GM21619 (cell line): ENCODE results near the gene ZNF750.

Source experiments
- ATAC-seq: cut with Tn5 transposase; IDR thresholded peaks from one replicate; pipeline ENCODE4 v1.9.1; 2021; ENCODE audit not compliant: unreplicated experiment

ZNF750 gene

DNA sequence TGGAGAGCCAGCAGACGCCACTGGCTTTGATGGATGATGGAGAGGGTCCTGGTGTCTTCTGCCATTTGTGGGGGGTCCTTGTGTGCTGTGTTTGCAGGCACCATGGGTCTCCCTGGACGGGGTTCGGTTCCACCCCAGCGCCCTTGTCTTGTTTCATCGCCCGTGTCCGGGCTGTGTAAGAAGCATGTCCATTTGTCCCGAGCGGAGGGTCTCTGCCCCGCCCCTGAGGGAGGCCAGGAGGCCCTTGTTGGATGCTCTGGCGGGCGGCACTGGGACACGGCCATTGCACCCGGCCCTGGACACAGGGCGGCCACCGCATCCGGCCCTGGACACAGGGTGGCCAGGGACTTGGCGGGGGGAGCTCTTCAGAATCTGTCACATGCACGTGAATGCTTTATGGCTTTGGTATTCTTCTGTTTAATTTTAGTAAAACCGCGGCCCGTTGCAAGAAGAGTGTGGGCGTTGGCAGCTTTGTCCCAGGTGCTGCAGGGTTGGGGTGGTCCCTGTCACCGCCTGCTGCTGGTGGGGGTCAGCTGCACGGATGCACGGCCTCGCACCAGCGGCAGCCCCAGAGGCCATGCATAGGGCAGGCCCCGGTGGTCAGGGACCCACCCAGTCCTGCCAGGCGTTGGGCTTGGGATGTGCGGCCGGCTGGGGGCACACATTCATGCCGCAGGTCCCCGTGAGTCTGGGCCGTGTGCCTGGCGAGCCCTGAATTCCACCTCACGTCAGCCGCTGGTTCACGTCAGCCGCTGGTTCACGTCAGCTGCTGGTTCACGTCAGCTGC lies 21.0 kb upstream of the ZNF750 start:
- no peak for ATAC-seq

DNA sequence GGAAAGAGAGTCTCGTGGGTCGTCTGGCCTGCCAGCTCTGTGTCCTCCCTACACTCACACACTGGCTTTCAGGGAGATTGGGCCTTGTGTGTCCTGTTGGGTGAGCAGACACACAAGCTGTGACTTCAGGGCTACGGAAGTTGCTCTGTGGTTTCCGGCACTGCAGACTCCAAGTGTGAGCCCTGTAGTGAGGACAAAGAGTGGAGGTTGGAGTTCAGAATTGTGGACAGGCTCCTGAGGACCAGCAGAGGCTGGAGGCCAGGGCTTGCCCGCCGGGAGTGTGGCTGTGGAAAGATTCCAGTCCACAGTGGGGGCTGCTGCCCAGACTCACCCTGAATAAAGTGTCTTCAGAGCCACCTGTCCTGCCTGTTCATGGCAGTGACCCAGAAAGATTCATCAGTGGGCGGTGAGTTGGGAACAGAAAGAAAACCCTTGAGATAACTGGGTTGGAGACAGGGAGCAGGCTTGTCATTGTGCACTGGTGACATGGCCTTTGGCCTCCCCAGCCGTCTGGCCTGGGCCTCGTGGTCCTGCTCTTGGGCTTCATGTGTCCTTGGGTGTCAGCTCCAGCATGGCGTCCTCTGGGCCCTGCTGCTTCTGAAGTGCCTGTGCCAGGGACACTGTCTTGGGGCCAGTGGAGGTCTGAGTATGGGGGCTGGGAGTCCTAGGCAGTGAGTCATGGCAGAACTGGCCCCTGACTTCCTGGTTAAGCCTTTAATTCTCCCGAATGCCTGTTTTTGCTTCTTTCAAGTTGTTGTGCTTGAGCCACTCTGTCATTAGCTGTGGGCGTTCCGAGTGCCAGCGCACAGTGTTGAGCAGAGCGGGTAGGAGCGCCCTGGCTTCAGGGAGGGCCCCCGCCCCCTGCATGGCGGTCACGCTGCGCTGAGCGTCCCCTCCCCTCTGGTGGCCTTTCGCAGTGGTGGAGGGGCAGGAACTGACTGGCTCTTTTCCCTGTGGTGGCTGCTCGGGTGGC lies 19.9 kb upstream of the ZNF750 start:
- no peak for ATAC-seq

DNA sequence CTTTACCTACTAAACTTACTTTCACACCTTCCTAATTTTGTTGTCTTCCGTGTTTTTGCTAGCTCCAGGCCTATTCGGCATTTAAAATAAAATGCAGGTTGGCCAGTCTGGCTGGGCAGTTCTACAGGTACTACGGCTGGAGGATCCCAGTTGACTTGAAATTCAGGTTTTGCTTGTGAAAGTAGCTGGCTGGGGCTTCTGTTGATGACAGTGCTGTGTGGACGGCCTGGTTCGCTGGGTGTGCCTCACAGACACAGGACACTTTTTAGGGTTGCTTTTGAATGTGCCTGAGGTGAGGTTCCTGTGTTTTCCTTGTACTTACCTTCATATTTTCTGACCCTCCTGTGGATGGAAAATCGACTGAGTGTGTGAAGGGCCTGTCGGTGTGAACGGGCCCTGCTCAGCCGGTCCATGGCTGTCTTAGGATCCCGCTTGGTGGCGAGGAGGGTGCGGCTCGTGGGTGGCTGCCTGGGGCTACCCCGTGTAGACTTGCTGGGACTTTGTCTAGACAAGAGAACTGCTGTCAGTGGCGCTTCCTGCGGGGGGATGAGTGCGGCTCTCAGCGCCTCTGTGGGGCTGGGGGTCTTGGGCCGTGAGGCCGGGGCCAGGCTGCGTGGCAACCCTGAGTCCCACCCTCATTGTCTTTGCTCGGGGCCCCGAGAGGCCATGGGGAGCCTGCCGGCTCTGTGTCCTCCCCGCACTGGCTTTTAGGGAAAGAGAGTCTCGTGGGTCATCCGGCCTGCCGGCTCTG lies 18.7 kb upstream of the ZNF750 start:
- ATAC-seq, result no peak

DNA sequence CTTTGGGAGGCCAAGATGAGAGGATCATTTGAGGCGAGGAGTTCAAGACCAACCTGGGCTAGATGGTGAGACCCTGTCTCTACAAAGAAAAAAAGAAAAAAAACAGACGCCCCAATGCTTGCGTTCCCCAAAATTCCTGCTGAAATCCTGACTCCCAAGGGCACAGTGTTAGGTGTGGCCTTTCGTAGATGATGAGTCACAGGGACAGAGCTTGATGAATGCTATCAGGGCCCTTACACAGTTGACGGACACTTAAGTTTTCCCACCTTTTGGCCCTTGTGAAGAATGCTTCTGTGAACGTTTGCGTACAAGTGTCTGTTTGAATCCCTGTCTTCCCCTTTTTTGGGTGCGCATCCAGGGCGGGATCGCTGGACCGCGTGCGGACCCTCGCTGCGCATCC lies 16.5 kb upstream of the ZNF750 start:
- no peak for ATAC-seq

DNA sequence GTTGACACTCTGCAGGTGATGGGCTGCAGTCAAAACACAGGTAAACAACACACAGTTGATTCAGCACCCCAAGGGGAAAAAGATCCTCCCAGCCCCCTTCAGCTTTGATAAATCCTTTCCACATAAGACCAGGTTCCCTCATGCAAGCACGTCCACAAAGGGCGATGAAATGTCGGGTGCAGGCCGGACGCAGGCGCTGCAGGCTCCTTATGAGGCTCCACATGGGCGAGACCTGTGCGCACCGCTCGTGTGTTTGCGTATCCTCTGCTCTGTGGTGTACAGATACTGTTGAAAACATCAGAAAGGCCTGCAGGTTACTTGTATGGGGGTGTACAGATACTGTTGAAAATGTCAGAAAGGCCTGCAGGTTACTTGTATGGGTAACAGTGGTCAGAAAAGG lies 14.4 kb upstream of the ZNF750 start:
- no peak for ATAC-seq

DNA sequence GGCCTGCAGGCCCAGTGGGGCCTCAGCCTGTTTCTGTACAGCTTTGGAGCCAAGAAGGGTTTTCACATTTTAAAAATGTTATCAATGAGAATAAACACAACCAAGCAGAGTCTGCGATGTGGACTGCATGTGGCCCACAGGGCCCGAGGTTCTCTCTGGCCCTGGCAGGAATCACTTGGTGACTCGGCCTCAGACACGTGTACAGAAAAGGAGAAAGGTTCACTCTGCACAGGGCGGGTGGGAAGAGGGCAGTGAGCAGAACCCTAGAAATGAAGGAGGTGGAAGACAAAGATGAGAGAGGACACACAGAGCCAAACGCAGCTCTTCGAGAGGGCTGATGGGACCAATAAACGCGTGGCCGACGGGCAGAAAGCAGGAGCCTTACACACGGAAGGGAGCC lies 11.6 kb upstream of the ZNF750 start:
- ATAC-seq, result no peak

DNA sequence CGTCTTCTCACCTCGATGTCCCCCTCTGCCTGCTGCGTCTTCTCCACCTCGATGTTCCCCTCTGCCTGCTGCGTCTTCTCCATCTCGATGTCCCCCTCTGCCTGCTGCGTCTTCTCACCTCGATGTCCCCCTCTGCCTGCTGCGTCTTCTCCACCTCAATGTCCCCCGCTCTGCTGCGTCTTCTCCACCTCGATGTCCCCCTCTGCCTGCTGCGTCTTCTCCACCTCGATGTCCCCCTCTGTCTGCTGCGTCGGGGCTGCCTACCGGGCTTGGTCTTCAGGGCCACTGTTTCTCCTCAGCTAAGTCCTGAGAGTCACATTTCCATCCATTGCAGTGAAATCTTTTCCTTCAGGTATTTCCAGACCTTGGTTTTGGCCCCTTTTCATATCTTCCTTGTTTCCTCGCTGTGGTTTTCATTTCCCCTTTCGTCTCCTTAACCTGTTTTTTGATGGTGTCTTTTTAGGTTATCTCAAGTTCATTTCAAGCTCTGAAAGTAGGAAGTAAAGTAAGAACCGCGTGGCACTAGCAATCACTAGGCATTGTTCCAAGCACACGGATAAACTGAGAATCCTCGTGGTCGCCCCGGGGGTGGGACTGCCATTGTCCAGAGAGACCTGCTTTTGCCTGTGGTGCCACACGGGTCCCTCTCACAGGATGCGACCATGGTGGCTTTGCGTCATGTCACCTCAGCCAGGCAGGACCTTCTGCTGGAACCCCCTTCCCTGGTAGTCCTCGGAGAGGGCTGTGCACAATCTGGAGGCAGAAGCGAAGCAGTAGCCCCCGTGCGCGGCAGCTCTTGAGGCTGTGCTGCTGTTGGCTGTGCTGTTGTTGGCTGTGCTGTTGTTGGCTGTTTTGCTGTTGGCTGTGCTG lies 9.5 kb upstream of the ZNF750 start:
- no peak for ATAC-seq

DNA sequence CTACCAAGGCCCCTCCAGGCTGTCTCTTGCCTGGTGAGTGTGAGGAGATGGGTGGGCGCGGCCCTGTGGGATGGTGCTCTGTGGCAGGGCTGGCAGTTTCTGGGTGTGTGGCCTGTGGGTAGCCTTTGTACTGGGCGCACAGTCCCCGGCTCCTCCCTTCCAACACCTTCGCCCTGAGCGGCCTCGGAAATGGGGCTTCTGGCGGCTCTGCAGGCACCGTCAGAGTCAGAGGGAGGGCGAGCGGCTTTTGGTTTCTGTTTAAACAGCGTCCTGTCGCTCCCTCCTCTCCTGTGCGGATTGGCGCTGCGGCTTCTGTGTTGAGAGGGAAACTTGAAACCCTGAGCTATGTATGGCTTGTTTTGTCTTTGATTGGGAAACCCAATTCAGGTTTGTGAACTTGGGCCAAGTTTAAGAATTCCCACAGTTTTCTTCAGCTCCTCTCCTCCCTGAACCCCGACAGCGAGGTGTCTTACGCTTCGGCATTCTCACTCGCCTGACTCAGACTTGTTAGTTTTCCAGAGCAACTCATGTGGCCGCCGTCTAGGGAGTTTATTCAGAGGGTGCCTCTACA lies 8.3 kb upstream of the ZNF750 start:
- no peak for ATAC-seq

DNA sequence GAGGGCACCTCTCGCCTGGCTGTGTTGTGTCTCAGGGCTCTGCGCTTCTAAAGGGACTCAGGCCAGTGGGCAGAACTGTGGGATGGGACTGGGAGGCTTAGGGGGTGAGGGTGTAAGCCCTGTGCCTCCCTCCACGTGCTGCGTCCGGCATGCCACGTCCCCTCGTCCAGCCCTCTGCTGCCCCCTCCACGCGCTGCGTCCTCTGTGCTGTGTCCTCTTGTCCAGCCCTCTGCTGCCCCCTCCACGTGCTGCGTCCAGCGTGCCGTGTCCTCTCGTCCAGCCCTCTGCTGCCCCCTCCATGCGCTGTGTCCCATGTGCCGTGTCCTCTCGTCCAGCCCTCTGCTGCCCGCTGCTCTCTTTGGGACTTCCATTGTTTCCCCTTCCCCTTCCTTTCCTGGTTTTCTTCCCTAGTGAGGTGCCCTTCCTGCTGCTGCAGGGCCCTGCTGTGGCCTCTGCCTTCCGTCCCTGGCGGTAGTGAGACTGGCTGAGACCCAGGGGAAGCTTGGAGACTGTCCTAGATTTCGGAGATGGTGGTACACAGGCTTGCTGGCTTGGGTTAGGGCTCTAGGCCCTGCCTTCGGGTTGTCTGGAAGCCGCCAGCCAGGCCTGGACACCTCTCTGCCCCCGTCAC lies 6.4 kb upstream of the ZNF750 start:
- ATAC-seq, result no peak

DNA sequence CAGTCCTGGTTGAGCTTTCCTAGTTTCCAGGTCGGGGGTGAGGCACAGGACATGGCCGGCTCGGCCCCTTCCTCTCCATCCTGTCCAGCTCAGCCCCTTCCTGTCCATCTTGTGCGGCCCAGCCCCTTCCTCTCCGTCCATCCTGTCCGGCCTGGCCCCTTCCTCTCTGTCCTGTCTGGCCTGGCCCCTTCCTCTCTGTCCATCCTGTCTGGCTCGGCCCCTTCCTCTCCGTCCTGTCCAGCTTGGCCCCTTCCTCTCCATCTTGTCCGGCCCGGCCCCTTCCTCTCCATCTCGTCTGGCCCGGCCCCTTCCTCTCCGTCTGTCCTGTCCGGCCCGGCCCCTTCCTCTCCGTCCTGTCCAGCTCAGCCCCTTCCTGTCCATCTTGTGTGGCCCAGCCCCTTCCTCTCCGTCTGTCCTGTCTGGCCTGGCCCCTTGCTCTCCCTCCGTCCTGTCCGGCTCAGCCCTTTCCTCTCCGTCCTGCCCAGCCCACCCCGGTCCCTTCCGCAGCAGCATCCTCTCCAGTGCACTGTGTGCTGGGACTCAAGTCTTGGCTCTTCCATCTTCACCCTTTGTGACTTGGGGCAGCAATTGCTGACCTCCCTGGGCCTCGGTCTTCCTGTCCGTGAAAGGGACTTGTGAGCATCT lies 5.5 kb upstream of the ZNF750 start:
- ATAC-seq, result no peak

DNA sequence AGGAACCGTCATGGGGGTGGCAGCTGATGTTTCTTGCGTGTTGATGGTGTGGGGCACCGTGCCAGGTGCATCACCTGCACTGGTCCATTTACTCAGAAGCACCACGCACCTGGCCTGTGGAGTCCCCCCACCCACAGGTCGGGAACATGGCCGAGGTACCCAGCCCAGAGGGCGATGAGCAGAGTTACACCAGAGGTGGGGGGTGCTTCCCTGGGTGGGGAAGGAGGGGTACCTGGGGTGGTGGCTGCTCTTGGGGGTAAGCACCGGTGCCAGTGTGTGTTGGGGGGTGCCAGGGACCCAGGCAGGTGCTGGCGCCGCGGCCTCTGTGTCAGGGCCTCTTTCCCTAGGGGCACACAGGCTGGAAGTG lies 5.0 kb upstream of the ZNF750 start:
- ATAC-seq, result no peak

DNA sequence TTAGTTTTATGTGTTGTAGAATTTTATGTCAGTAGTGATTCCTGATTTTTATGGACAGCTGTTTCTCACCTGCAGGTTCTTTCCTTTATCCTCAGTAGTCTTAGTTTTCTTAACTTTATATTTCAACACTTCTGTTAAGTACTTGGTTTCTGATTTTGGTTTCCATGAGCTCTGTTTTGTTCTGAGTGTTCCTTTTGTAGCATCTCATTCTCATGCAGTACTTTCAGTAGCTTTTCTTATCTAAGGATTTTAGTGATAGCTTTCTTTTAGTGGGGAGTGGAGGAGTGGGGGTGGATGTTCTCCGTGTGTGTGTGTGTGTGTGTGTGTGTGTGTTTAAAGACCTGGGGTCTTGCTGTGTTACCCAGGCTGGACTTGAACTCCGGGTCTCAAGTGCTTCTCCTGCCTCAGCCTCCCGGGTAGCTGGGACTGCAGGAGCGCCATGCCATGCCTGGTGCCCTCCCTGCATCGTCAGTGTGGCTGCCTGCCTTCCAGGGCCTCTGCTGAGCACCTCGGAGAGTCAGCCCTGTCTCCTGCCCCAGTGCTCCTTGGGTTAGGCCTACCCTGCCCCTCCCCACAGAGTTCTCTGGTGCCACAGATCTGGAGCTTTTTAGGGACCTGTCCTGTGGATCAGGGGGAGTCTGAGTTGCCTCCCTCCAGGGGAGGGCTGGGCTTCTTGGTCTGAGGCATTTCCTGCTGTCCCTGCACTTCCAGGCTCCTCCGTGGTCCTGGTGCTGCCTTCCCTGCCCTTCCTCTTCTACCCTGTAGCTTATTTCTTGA lies 4.3 kb upstream of the ZNF750 start:
- no peak for ATAC-seq

DNA sequence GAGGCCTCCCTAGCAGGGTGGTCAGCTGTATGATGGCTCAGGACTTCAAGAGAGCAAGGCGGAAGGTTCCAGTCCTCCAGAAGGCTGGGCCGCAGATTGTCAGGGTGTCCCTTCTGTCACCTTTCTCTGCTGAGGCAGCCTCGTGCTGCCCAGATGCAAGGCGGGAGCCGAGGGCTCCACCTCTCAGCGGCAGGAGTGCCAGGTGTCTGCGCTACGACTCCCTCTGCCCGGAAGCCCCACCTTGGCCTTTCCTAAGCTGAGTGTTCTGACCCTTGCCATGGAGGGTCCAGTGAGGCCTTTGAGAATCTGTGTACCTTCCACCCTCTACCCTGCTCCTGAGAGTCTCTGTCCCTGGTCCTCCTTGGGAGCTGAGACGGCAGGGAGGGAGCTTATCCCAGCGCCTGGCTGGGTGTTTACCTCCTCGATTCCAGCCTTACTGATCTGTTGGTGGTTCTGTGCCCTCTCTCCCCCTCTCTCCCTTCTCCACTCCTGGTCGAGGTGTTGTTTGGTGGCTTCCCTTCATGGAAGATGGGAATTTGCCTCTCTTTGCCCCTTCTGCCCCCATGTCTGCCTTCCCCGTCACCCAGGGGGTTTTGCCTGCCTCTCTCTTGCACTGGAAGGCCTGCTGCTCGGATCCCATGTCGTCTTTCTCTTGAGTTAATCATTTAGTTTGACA lies 2.2 kb upstream of the ZNF750 start:
- ATAC-seq, result no peak

DNA sequence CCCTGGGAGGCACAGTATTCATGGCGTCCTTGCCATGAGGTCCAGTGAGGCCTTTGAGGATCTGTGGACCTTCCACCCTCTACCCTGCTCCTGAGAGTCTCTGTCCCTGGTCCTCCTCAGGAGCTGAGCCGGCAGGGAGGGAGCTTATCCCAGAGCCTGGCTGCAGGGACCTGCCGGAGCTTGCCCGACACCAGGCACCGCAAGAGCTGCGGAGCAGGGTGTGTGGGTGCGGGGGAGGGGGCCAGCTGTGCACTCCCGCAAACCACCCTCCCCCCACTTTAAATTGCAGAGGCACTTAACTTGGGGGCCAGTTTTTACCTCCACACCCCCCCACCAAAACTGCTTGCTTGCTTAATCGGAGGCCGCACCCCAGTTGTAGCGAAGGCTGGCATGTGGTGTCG lies 609 bp upstream of the ZNF750 start:
- no peak for ATAC-seq

DNA sequence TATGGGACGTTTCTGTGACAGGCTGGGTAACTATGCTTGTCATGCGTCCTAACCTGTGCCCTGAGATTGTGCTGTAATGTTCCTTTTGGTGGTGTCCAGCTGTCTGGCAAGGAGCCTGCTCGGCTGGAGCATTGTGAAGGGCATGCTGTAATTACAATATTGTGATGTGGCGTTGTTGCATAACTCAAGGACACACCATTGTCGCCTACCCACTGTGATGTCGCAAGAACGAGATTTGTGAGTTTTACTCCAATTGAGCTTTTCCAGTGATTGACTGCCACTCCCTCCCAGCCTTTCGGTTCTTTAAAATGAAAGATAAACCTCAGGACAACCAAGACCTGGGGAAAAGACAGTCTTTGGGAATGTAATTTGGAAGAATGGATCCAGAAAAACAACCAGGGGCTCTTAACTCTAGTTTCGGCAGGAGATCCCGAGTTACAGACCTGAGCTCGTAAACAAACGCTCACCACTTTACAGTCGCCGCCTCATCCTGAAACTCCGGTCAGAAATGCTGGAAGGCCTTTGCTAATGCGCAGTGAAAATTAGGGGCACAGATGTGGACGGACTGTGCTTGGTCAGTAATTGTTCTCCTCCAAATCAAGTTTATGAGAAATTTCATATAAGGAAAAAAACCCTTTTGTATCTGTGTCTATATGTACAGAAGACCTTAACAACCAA lies 1.3 kb downstream of the ZNF750 start:
- ATAC-seq, result no peak

DNA sequence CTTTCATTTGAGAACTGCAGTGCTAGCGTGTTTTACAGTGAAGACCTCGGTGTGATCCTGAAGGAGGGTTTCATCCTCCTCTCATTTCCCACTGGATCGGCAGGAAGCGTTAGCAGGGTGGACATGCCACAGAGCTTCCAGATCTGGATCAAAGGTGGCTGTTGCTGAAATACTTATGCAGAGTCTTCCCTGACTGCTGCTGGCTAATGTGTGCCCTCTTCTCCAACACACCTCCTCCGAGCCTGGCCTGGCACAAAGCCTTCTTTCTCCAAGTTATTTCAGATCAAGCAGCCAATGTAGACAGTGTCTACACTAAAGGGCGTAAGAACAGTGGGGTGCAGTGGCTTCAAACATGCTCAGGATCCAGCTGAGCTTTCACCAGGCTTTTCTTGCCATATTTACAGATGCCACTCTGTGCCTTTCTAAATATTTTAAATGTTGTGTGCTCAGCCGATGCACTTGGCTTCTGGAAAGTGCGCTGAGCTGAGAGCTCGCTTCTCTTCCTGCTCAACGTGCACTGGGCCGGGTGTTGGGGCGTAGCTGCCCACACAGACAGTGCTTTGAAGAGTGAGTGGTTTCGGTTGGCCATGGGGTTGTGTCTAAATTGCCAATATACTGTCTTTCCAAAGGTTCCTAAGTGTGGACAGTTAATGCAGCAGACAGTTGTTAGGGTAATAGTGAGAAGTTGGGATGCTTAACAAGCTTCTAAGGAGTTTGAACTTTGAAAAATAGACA lies 2.1 kb downstream of the ZNF750 start:
- ATAC-seq, result no peak
